Peyer's patch (tissue), 4 donors: ENCODE results near the gene RMDN2.

ENCODE experiments used
- CTCF ChIP-seq, 6 experiments: fragments of 450-650 bp in 4 of 6; fragments of 200-600 bp in 2 of 6; sonication (generic) in 1 of 6; IDR thresholded peaks; one replicate each; pipeline ENCODE4 v1.5.1; 2017 to 2019; ENCODE audit warnings: antibody characterized with exemption in 6 of 6, mild to moderate bottlenecking in 3 of 6, moderate library complexity in 1 of 6
- POLR2A ChIP-seq, 2 donors: fragments of 450-650 bp; IDR thresholded peaks; one replicate each; pipeline ENCODE4 v1.5.1; 2017; ENCODE audit warnings: antibody characterized with exemption in 2 of 2, mild to moderate bottlenecking in 2 of 2, moderate library complexity in 2 of 2

- no peak for TF ChIP-seq CTCF (IDR thresholded peaks at IDR 0.05)
- no peak for TF ChIP-seq POLR2A (IDR thresholded peaks at IDR 0.05)
Observed at GRCh38 chr2:37926635-37927034, 1.5 kb downstream of the RMDN2 start.
